H1 (cell line): ENCODE data around the gene CROCC2. TPM values are rescaled to one million over a fixed set of nuclear protein-coding genes. Genes with fewer than 3 reads are reported as not detected.

ENCODE experiments used
- CTCF ChIA-PET: fragments of 300-600 bp; sonication (Branson Sonifier 250); formaldehyde crosslinking; loops from one replicate; lab custom pipeline; 2021; ENCODE audit not compliant: partially characterized antibody; lab: Charles Lee
- POLR2A ChIA-PET: fragments of 300-600 bp; sonication (Branson Sonifier 250); formaldehyde crosslinking; loops from one replicate; lab custom pipeline; 2021; ENCODE audit warnings: inconsistent platforms; ENCODE audit not compliant: partially characterized antibody; lab: Charles Lee
- DNase-seq, 2 experiments: peaks; one replicate each; pipeline versions ENCODE4 v3.0.0 to v3.0.0-alpha.2; 2010 to 2022; ENCODE audit warnings: low spot score in 2 of 2, low read depth in 1 of 2, mixed read lengths in 1 of 2
- FAIRE-seq: peaks from 2 replicates; lab custom pipeline; 2011; peaks lifted over from hg19 to GRCh38; lab: Jason Lieb, UNC
- H2AFZ ChIP-seq: 2 replicates; pipeline ENCODE4 v1.8.1; 2012; ENCODE audit warnings: low read length, inconsistent platforms
- H2AK5ac ChIP-seq: 2 replicates; pipeline ENCODE4 v1.6.1; 2013; ENCODE audit warnings: low read depth, low read length
- H2BK120ac ChIP-seq: replicated peaks from 2 replicates; pipeline ENCODE3; 2013; ENCODE audit warnings: low read depth, low read length, inconsistent platforms
- H2BK12ac ChIP-seq: 2 replicates; pipeline ENCODE4 v1.6.1; 2013; ENCODE audit warnings: low read depth, low read length
- H2BK15ac ChIP-seq: 2 replicates; pipeline ENCODE4 v1.6.1; 2013; ENCODE audit warnings: low read length
- H2BK20ac ChIP-seq: 2 replicates; pipeline ENCODE4 v1.6.1; 2013; ENCODE audit warnings: low read length
- H2BK5ac ChIP-seq: 2 replicates; pipeline ENCODE4 v1.6.1; 2013; ENCODE audit warnings: low read depth, low read length
- H3K14ac ChIP-seq: 2 replicates; pipeline ENCODE4 v1.6.1; 2013; ENCODE audit warnings: inconsistent platforms; ENCODE audit not compliant: insufficient read length
- H3K18ac ChIP-seq: 2 replicates; pipeline ENCODE4 v1.6.1; 2013; ENCODE audit warnings: low read length; ENCODE audit errors: extremely low read depth
- H3K23ac ChIP-seq: 2 replicates; pipeline ENCODE4 v1.6.1; 2013; ENCODE audit warnings: inconsistent platforms; ENCODE audit not compliant: insufficient read length
- H3K23me2 ChIP-seq: 2 replicates; pipeline ENCODE4 v1.6.1; 2013; ENCODE audit warnings: low read depth, low read length
- H3K27ac ChIP-seq: 2 replicates; pipeline ENCODE4 v1.6.1; 2011; ENCODE audit warnings: low read depth, low read length, inconsistent platforms
- H3K27me3 ChIP-seq, 4 experiments: replicated peaks in 1 of 4; 1 replicate in 1 of 4; 2 replicates in 3 of 4; pipeline versions ENCODE4 v1.6.1 to v1.8.1; 2011 to 2013; ENCODE audit warnings: low read length in 3 of 4, mild to moderate bottlenecking in 3 of 4, inconsistent platforms in 2 of 4, mixed read lengths in 2 of 4, moderate library complexity in 1 of 4; ENCODE audit not compliant: control insufficient read depth in 3 of 4, insufficient read depth in 3 of 4; ENCODE audit errors: extremely low read depth in 1 of 4
- H3K36me3 ChIP-seq, 4 experiments: 2 replicates each; pipeline versions ENCODE4 v1.6.1 to v1.8.1; 2011 to 2013; ENCODE audit warnings: mild to moderate bottlenecking in 4 of 4, low read length in 3 of 4, moderate library complexity in 2 of 4, control low read depth in 1 of 4, inconsistent platforms in 1 of 4; ENCODE audit not compliant: insufficient read depth in 4 of 4, control insufficient read depth in 2 of 4
- H3K4ac ChIP-seq: replicated peaks from 2 replicates; pipeline ENCODE3; 2013; ENCODE audit warnings: low read length, low read depth, mixed read lengths, inconsistent platforms; ENCODE audit not compliant: insufficient read length
- H3K4me1 ChIP-seq, 4 experiments: replicated peaks in 1 of 4; 1 replicate in 1 of 4; 2 replicates in 3 of 4; pipeline versions ENCODE4 v1.6.1 to v1.8.1; 2011 to 2013; ENCODE audit warnings: low read length in 3 of 4, inconsistent platforms in 2 of 4, mixed read lengths in 1 of 4; ENCODE audit not compliant: insufficient read depth in 4 of 4, control insufficient read depth in 3 of 4
- H3K4me2 ChIP-seq, 2 experiments: 2 replicates each; pipeline versions ENCODE4 v1.6.1 to v1.8.1; 2011 to 2013; ENCODE audit warnings: low read depth in 2 of 2, low read length in 2 of 2, control low read depth in 1 of 2, inconsistent platforms in 1 of 2, mild to moderate bottlenecking in 1 of 2; ENCODE audit not compliant: insufficient read depth in 1 of 2
- H3K4me3 ChIP-seq, 4 experiments: fragments of 200-600, 300-600 bp in 1 of 4; sonication (generic), shearing (Covaris generic), sonication (Bioruptor Twin) in 1 of 4; 2 replicates each; pipeline versions ENCODE4 v1.5.1 to v1.8.1; 2011 to 2016; ENCODE audit warnings: low read length in 4 of 4, low read depth in 3 of 4, control low read depth in 2 of 4, inconsistent platforms in 2 of 4, mild to moderate bottlenecking in 2 of 4, mixed read lengths in 1 of 4, moderate library complexity in 1 of 4; ENCODE audit not compliant: insufficient read depth in 2 of 4; ENCODE audit errors: extremely low read depth in 1 of 4
- H3K56ac ChIP-seq: replicated peaks from 2 replicates; pipeline ENCODE3; 2013; ENCODE audit warnings: low read depth, mild to moderate bottlenecking, mixed read lengths, low read length, inconsistent platforms; ENCODE audit not compliant: insufficient read length
- H3K79me1 ChIP-seq: 2 replicates; pipeline ENCODE4 v1.6.1; 2013; ENCODE audit warnings: low read depth, low read length, control low read depth
- H3K79me2 ChIP-seq, 2 experiments: 2 replicates each; pipeline versions ENCODE4 v1.6.1 to v1.8.1; 2012 to 2013; ENCODE audit warnings: low read length in 2 of 2, mild to moderate bottlenecking in 2 of 2, inconsistent platforms in 1 of 2; ENCODE audit not compliant: insufficient read depth in 2 of 2, control insufficient read depth in 1 of 2
- H3K9ac ChIP-seq, 4 experiments: replicated peaks in 1 of 4; 1 replicate in 1 of 4; 2 replicates in 3 of 4; pipeline versions ENCODE4 v1.6.1 to v1.8.1; 2011 to 2013; ENCODE audit warnings: low read depth in 3 of 4, low read length in 3 of 4, control low read depth in 2 of 4, mild to moderate bottlenecking in 2 of 4, moderate library complexity in 2 of 4, inconsistent platforms in 1 of 4; ENCODE audit errors: extremely low read depth in 1 of 4
- H3K9me3 ChIP-seq, 2 experiments: 2 replicates each; pipeline versions ENCODE4 v1.6.1 to v1.8.1; 2012 to 2013; ENCODE audit warnings: mild to moderate bottlenecking in 2 of 2, moderate library complexity in 2 of 2, control low read depth in 1 of 2, inconsistent platforms in 1 of 2, low read depth in 1 of 2, low read length in 1 of 2, mixed read lengths in 1 of 2; ENCODE audit not compliant: insufficient read depth in 2 of 2
- H4K20me1 ChIP-seq, 2 experiments: replicated peaks in 1 of 2; 2 replicates each; pipeline versions ENCODE3 to v1.8.1; 2011 to 2013; ENCODE audit warnings: inconsistent platforms in 2 of 2, low read length in 2 of 2, mild to moderate bottlenecking in 1 of 2; ENCODE audit not compliant: insufficient read depth in 2 of 2, control insufficient read depth in 1 of 2
- H4K5ac ChIP-seq: 2 replicates; pipeline ENCODE4 v1.6.1; 2013; ENCODE audit warnings: low read length, low read depth, mixed read lengths, inconsistent platforms; ENCODE audit not compliant: insufficient read length
- H4K8ac ChIP-seq: 2 replicates; pipeline ENCODE4 v1.8.0; 2013; ENCODE audit warnings: mild to moderate bottlenecking, moderate library complexity, low read length, inconsistent platforms; ENCODE audit not compliant: insufficient read depth; ENCODE audit errors: extremely low read depth
- H4K91ac ChIP-seq: replicated peaks from 2 replicates; pipeline ENCODE3; 2013; ENCODE audit warnings: low read length, mixed read lengths, inconsistent platforms; ENCODE audit not compliant: insufficient read length
- BRCA1 ChIP-seq: IDR thresholded peaks from 2 replicates; pipeline ENCODE4 v1.6.1; 2012; ENCODE audit warnings: low read depth, low read length, improper control_type of control experiment
- CHD2 ChIP-seq: IDR thresholded peaks from 2 replicates; pipeline ENCODE4 v1.6.1; 2012; ENCODE audit warnings: low read length, improper control_type of control experiment
- FOSL1 ChIP-seq: IDR thresholded peaks from 2 replicates; pipeline ENCODE4 v1.6.1; 2011; ENCODE audit warnings: mild to moderate bottlenecking, low read depth, low read length, moderate library complexity; ENCODE audit not compliant: insufficient read depth
- GABPA ChIP-seq: IDR thresholded peaks from 2 replicates; pipeline ENCODE4 v1.6.1; 2011; ENCODE audit warnings: mild to moderate bottlenecking, low read length, moderate library complexity, borderline replicate concordance; ENCODE audit not compliant: insufficient read depth
- JUND ChIP-seq: IDR thresholded peaks from 2 replicates; pipeline ENCODE4 v1.6.1; 2011; ENCODE audit warnings: mild to moderate bottlenecking, improper control_type of control experiment, low read length
- KDM1A ChIP-seq: fragments of 200-600, 300-600 bp; sonication (generic); IDR thresholded peaks from 2 replicates; pipeline ENCODE4 v1.7.1; 2016; ENCODE audit warnings: mild to moderate bottlenecking, low read length, borderline replicate concordance
- RAD21 ChIP-seq, 2 experiments: IDR thresholded peaks in 1 of 2; conservative IDR thresholded peaks in 1 of 2; 2 replicates each; pipeline ENCODE4 v1.6.1; 2011; ENCODE audit warnings: low read depth in 2 of 2, low read length in 2 of 2, improper control_type of control experiment in 1 of 2, inconsistent platforms in 1 of 2, mild to moderate bottlenecking in 1 of 2, moderate library complexity in 1 of 2
- SAP30 ChIP-seq: fragments of 300-600 bp; sonication (generic); IDR thresholded peaks from 2 replicates; pipeline ENCODE4 v1.7.1; 2012; ENCODE audit warnings: low read length, moderate library complexity, mild to moderate bottlenecking, inconsistent platforms; ENCODE audit not compliant: insufficient read depth, insufficient replicate concordance
- SIRT6 ChIP-seq: IDR thresholded peaks from one replicate; pipeline ENCODE4 v1.7.1; 2012; ENCODE audit warnings: low read length, inconsistent platforms
- TCF12 ChIP-seq: IDR thresholded peaks from 2 replicates; pipeline ENCODE4 v1.6.1; 2011; ENCODE audit warnings: low read depth, mild to moderate bottlenecking, low read length
- YY1 ChIP-seq: IDR thresholded peaks from 2 replicates; pipeline ENCODE4 v1.6.1; 2011; ENCODE audit warnings: low read depth, mild to moderate bottlenecking, low read length
- ZNF274 ChIP-seq: IDR thresholded peaks from 2 replicates; pipeline ENCODE4 v1.7.0; 2012; ENCODE audit warnings: low read length, borderline replicate concordance; ENCODE audit errors: extremely low read depth
- WGBS, 2 experiments: shearing (Covaris generic) in 1 of 2; methylation state at CpG; one replicate each; pipeline versions ENCODE4 v1.1.6 to v1.1.7; 2013 to 2015; ENCODE audit warnings: low lambda C conversion rate in 2 of 2, mixed read lengths in 2 of 2, inconsistent platforms in 1 of 2, low coverage in 1 of 2, missing lambda C conversion rate in 1 of 2; ENCODE audit not compliant: insufficient replicate concordance in 2 of 2, insufficient coverage in 1 of 2, insufficient read length in 1 of 2; ENCODE audit errors: extremely low coverage in 1 of 2, missing lambda C conversion rate in 1 of 2; 5-methylcytosine and 5-hydroxymethylcytosine counted together
- polyA plus RNA-seq, 7 experiments: library from polyadenylated mRNA; depleted of rRNA in 3 of 7; stranded (reverse) in 5 of 7; unstranded in 2 of 7; fragments of >200 nt in 5 of 7; fragments of 200-250 nt in 2 of 7; gene quantifications; 1 replicate in 5 of 7; 2 replicates in 1 of 7; 4 replicates in 1 of 7; pipeline versions ENCODE4 v1.2.1 to v1.2.3, GENCODE V29; 2011 to 2013; ENCODE audit warnings: missing spikeins in 2 of 7, mixed read lengths in 2 of 7
- total RNA-seq: library from RNA; stranded (reverse); fragmentation: NEBNext Ultra II Directional; extraction: Animal tissue kit (Norgen Biotek cat#: 25700); gene quantifications from 2 replicates; pipeline ENCODE4 v1.2.1, GENCODE V29; 2021

Gene CROCC2
- total and polyA plus RNA-seq, 2 of the 8 experiments (the other 6 are each of a cell fraction or from before 2014, with no cell fraction given): not detected

DNA sequence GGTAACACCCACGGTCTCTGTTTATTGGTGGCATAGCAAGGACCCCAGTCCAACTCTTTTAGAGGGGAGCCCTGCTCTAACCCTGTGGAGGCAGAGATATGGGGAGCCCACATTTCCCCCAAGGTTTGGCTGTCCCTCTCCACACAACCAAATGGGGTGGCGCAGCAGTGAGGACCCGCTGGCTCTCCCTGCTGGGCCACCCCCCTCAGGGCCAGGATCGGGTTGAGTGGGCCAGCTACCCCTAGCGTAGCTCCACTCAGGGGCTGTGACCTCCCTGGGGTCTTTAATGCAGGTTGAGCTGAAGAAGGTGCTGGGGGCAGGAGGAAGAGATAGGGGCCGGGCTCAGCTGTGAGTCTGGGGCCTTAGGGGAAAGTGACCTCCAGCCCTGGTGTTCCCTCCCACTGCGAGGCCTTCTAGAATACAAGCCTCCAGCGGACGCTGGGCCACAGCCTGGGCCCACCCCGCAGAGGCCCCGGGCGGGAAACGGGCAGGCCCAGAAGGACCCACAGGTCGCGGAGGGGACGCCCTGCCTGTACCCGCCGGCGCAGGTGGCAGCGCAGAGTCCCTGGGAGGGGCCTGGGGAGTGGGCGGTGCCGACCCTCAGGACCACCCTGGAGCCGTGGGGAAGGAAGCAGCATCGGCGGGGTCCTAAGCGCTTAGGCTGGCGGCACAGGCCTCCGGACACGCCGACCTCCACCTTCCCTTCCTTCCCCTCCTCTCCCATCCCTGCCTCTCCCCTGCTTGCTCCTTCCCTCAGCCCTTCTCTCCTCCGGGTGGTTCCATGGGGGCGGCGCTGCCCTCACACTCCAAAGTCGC is 9.6 kb downstream of the CROCC2 start:
- 32% methylated on average over 17 of the region's 34 CpGs; no CpG with 5 or more reads in 1 of the 2 experiments for WGBS, 2 experiments
- CTCF ChIA-PET: interaction anchor here (1.0 to 4.4 kb wide), 15 partner anchors 7 to 240 kb away, joined by 3 to 26 read pairs (median 6); no protein-coding TSS in a partner anchor
- Histone ChIP-seq H2BK5ac (no peak overlapping the region), H3K14ac (no peak overlapping the region), H3K9ac (no peak overlapping the region), H3K79me1 (no peaks in the 10 kb centered on the region), H3K18ac (no peak overlapping the region), H3K79me2 (no peaks in the 10 kb centered on the region), H2AK5ac (no peak overlapping the region), H2BK12ac (no peak overlapping the region), H3K9me3 (no peaks in the 10 kb centered on the region), H3K23ac (no peak overlapping the region), H3K4me1 (peaks cover 0 to 6% (median 3%) of the 10 kb centered on the region in 4 experiments; a peak in 4 of 7 replicates), H2BK120ac (no peak overlapping the region), H4K91ac (no peak overlapping the region), H3K27ac (no peak overlapping the region), H2AFZ (no peak overlapping the region; the same call in 1 of the 2 replicates), H3K56ac (no peak overlapping the region), H3K4me3 (peak overlapping the region; percentile 30 to 54 (median 37)), H3K27me3 (peaks cover 1 to 9% (median 9%) of the 10 kb centered on the region in 4 experiments; a peak in 6 of 7 replicates), H2BK15ac (no peak overlapping the region), H3K36me3 (no peaks in the 10 kb centered on the region), H4K8ac (no peak overlapping the region; the same call in 1 of the 2 replicates), H3K23me2 (peaks cover 4% of the 10 kb centered on the region; the same call in 1 of the 2 replicates), H4K5ac (no peak overlapping the region), H2BK20ac (no peak overlapping the region), H3K4me2 (peak overlapping the region; percentile 59 to 79), H3K4ac (no peak overlapping the region), H4K20me1 (peaks cover 2 to 4% of the 10 kb centered on the region in 2 experiments)
- DNase-seq: no peak
- no peak for FAIRE-seq
- POLR2A ChIA-PET: interaction anchor here (1.2 kb wide), 1 partner anchor 42 kb away, joined by 3 read pairs; no protein-coding TSS in a partner anchor
- no peak for TF ChIP-seq TCF12
- no peak for TF ChIP-seq KDM1A
- no peak for TF ChIP-seq ZNF274
- TF ChIP-seq JUND: no peak
- TF ChIP-seq GABPA: no peak
- TF ChIP-seq SIRT6: no peak
- TF ChIP-seq FOSL1: no peak
- TF ChIP-seq SAP30: no peak
- TF ChIP-seq RAD21 (IDR thresholded peaks at IDR 0.05 in 1 of 2, conservative IDR thresholded peaks at IDR 0.05 in 1 of 2; ENCODE audit: low read depth in 2 of 2, low read length in 2 of 2): no peak
- TF ChIP-seq BRCA1: no peak
- no peak for TF ChIP-seq YY1
- no peak for TF ChIP-seq CHD2
